Neural cell (in vitro differentiated cells): ENCODE measurements around the gene SLC5A5. TPM values are rescaled to one million over a fixed set of nuclear protein-coding genes. Genes with fewer than 3 reads are reported as not detected.

Experiments used
- H2AFZ ChIP-seq: fragments of 200-600, 300-800 bp; sonication (generic), shearing (Covaris generic); 2 replicates; pipeline ENCODE4 v1.6.0; 2014; ENCODE audit warnings: low read depth, mild to moderate bottlenecking, antibody characterized with exemption, low read length, moderate library complexity
- H3F3A ChIP-seq: fragments of 200-600 bp; shearing (Covaris generic); 2 replicates; pipeline ENCODE4 v1.6.1; 2016; ENCODE audit warnings: mild to moderate bottlenecking, moderate library complexity, mixed read lengths, antibody characterized with exemption, low read length; ENCODE audit not compliant: insufficient read depth, poor library complexity, severe bottlenecking
- H3K27ac ChIP-seq: fragments of 200-600, 300-800 bp; sonication (generic), shearing (Covaris generic); 2 replicates; pipeline ENCODE4 v1.5.1; 2014; ENCODE audit warnings: mild to moderate bottlenecking, low read length, moderate library complexity
- H3K27me3 ChIP-seq: fragments of 300-800, 200-600 bp; sonication (generic), shearing (Covaris generic); 2 replicates; pipeline ENCODE4 v1.6.0; 2014; ENCODE audit warnings: mild to moderate bottlenecking, low read depth, low read length, moderate library complexity; ENCODE audit not compliant: insufficient read depth
- H3K36me3 ChIP-seq: fragments of 300-800, 200-600 bp; sonication (generic), shearing (Covaris generic); 2 replicates; pipeline ENCODE4 v1.5.1; 2014; ENCODE audit warnings: mild to moderate bottlenecking, antibody characterized with exemption, low read length, moderate library complexity; ENCODE audit not compliant: insufficient read depth
- H3K4me2 ChIP-seq: fragments of 300-800, 200-600 bp; sonication (generic), shearing (Covaris generic); 2 replicates; pipeline ENCODE4 v1.6.0; 2014; ENCODE audit warnings: mild to moderate bottlenecking, low read length
- H3K4me3 ChIP-seq: fragments of 300-800, 200-600 bp; sonication (generic), shearing (Covaris generic); 2 replicates; pipeline ENCODE4 v1.5.1; 2014; ENCODE audit warnings: mild to moderate bottlenecking, low read length, moderate library complexity
- H3K79me2 ChIP-seq: fragments of 200-600 bp; shearing (Covaris generic); replicated peaks from 2 replicates; pipeline ENCODE4 v1.6.0; 2014; ENCODE audit warnings: mild to moderate bottlenecking, low read length, moderate library complexity; ENCODE audit not compliant: insufficient read depth
- H3K9ac ChIP-seq: fragments of 300-800, 200-600 bp; sonication (generic), shearing (Covaris generic); 2 replicates; pipeline ENCODE4 v1.6.1; 2016; ENCODE audit warnings: mild to moderate bottlenecking, low read length, mixed read lengths
- H3K9me2 ChIP-seq: fragments of 200-600 bp; shearing (Covaris generic); 2 replicates; pipeline ENCODE4 v1.6.1; 2016; ENCODE audit warnings: mild to moderate bottlenecking, low read length, mixed read lengths; ENCODE audit not compliant: insufficient read depth
- H3K9me3 ChIP-seq: fragments of 200-600, 300-800 bp; sonication (generic), shearing (Covaris generic); 2 replicates; pipeline ENCODE4 v1.6.1; 2016; ENCODE audit warnings: mild to moderate bottlenecking, mixed run types, low read length, moderate library complexity, mixed read lengths
- H4K20me1 ChIP-seq: fragments of 200-600 bp; shearing (Covaris generic); 2 replicates; pipeline ENCODE4 v1.6.1; 2016; ENCODE audit warnings: mild to moderate bottlenecking, mixed run types; ENCODE audit not compliant: insufficient read depth
- EP300 ChIP-seq: fragments of 450-650 bp; conservative IDR thresholded peaks from 2 replicates; pipeline ENCODE4 v1.6.1; 2014; ENCODE audit warnings: antibody characterized with exemption, mild to moderate bottlenecking, moderate library complexity; ENCODE audit not compliant: poor library complexity, severe bottlenecking
- EZH2 ChIP-seq: fragments of 200-600, 300-800 bp; shearing (Covaris generic), sonication (generic); IDR thresholded peaks from 2 replicates; pipeline ENCODE4 v1.6.1; 2014; ENCODE audit warnings: antibody characterized with exemption, low read length, borderline replicate concordance, mild to moderate bottlenecking; ENCODE audit not compliant: insufficient read depth, poor library complexity, severe bottlenecking
- MXI1 ChIP-seq: fragments of 450-650 bp; conservative IDR thresholded peaks from 2 replicates; pipeline ENCODE4 v1.6.1; 2014; ENCODE audit warnings: antibody characterized with exemption, mild to moderate bottlenecking; ENCODE audit not compliant: poor library complexity, severe bottlenecking
- POLR2AphosphoS5 ChIP-seq: IDR thresholded peaks from 2 replicates; pipeline ENCODE4 v1.6.1; 2012
- RAD21 ChIP-seq: fragments of 450-650 bp; conservative IDR thresholded peaks from 2 replicates; pipeline ENCODE4 v1.6.1; 2014; ENCODE audit warnings: antibody characterized with exemption, mild to moderate bottlenecking, moderate library complexity
- SMC3 ChIP-seq: fragments of 450-650 bp; conservative IDR thresholded peaks from 2 replicates; pipeline ENCODE4 v1.6.1; 2014; ENCODE audit warnings: antibody characterized with exemption, mild to moderate bottlenecking, moderate library complexity; ENCODE audit not compliant: poor library complexity
- TAF1 ChIP-seq: IDR thresholded peaks from 2 replicates; pipeline ENCODE4 v1.6.1; 2012; ENCODE audit warnings: low read depth
- polyA plus RNA-seq: library from polyadenylated mRNA; depleted of rRNA; stranded (reverse); fragments of >200 nt; gene quantifications from 2 replicates; pipeline ENCODE4 v1.2.3, GENCODE V29; 2014
- TF ChIP-seq, protein P1 (sequence below): IDR thresholded peaks from 2 replicates; pipeline ENCODE4 v1.6.1; 2012; ENCODE audit warnings: borderline replicate concordance
- TF ChIP-seq, protein P2 (sequence below): fragments of 450-650 bp; IDR thresholded peaks from 2 replicates; pipeline ENCODE4 v1.5.1; 2014; ENCODE audit warnings: antibody characterized with exemption, mild to moderate bottlenecking, moderate library complexity; ENCODE audit not compliant: poor library complexity, severe bottlenecking

The SLC5A5 gene
- polyA plus RNA-seq, 1 donor from 2014 or later = not detected

DNA sequence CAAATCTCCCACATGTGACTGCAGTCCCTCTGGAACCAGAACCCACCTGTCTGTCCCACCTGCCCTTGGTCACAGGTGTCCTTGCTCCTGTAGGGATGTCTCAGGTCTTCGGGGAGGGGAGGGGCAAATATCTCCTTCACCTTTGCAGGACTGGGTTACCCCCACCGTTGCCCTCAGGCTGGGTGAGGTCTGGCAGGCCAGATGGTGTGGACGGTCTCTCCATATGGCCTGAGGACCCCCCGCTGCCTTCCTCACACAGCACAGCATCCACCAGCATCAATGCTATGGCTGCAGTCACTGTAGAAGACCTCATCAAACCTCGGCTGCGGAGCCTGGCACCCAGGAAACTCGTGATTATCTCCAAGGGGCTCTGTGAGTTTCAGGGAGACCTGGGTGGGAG lies 10.0 kb downstream of the SLC5A5 start:
- H4K20me1 ChIP-seq = no peaks in the 10 kb centered on the region
- H3K4me3 ChIP-seq = no peak overlapping the region
- no peak overlapping the region for H3K27ac ChIP-seq
- no peaks in the 10 kb centered on the region for H3K79me2 ChIP-seq
- no peak for TF ChIP-seq MXI1
- TF ChIP-seq, protein P1, sequence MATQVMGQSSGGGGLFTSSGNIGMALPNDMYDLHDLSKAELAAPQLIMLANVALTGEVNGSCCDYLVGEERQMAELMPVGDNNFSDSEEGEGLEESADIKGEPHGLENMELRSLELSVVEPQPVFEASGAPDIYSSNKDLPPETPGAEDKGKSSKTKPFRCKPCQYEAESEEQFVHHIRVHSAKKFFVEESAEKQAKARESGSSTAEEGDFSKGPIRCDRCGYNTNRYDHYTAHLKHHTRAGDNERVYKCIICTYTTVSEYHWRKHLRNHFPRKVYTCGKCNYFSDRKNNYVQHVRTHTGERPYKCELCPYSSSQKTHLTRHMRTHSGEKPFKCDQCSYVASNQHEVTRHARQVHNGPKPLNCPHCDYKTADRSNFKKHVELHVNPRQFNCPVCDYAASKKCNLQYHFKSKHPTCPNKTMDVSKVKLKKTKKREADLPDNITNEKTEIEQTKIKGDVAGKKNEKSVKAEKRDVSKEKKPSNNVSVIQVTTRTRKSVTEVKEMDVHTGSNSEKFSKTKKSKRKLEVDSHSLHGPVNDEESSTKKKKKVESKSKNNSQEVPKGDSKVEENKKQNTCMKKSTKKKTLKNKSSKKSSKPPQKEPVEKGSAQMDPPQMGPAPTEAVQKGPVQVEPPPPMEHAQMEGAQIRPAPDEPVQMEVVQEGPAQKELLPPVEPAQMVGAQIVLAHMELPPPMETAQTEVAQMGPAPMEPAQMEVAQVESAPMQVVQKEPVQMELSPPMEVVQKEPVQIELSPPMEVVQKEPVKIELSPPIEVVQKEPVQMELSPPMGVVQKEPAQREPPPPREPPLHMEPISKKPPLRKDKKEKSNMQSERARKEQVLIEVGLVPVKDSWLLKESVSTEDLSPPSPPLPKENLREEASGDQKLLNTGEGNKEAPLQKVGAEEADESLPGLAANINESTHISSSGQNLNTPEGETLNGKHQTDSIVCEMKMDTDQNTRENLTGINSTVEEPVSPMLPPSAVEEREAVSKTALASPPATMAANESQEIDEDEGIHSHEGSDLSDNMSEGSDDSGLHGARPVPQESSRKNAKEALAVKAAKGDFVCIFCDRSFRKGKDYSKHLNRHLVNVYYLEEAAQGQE = no peak
- H2AFZ ChIP-seq = no peak overlapping the region
- H3K9ac ChIP-seq = no peak overlapping the region
- no peaks in the 10 kb centered on the region for H3F3A ChIP-seq
- H3K36me3 ChIP-seq = no peaks in the 10 kb centered on the region
- no peaks in the 10 kb centered on the region for H3K9me2 ChIP-seq
- no peaks in the 10 kb centered on the region for H3K9me3 ChIP-seq
- no peaks in the 10 kb centered on the region for H3K27me3 ChIP-seq
- H3K4me2 ChIP-seq = no peak overlapping the region

DNA sequence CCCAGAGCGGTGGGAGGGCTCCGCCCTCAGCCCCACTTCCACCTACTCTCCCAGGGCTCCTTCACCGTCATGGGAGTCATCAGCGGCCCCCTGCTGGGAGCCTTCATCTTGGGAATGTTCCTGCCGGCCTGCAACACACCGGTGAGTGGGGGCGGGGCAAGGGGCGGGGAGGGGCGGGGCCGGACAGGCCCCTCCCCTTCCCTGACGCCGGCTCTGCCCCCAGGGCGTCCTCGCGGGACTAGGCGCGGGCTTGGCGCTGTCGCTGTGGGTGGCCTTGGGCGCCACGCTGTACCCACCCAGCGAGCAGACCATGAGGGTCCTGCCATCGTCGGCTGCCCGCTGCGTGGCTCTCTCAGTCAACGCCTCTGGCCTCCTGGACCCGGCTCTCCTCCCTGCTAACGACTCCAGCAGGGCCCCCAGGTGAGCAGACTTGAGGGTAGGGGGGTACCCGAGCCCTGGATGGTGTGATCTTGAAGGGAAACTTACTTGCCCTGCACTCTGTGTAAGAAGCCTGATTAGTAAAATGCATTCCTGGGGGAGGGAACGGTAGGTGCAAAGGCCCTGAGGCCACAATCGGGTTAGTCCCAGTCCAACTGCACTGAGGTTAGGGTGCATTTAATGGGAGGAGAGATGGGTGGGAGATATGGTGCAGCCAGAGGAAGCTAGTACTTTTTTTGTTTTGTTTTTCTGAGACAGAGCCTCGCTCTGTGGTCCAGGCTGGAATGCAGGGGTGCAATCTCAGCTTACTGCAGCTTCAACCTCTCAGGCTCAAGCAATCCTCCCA lies 12.1 kb downstream of the SLC5A5 start:
- Histone ChIP-seq H3K4me3 (no peak overlapping the region), H3K79me2 (no peaks in the 10 kb centered on the region), H3K9me2 (no peaks in the 10 kb centered on the region), H3K9me3 (no peaks in the 10 kb centered on the region), H3K9ac (no peak overlapping the region), H3K27me3 (no peaks in the 10 kb centered on the region), H3K36me3 (no peaks in the 10 kb centered on the region), H2AFZ (no peak overlapping the region), H3K27ac (no peak overlapping the region), H3K4me2 (no peak overlapping the region), H3F3A (no peaks in the 10 kb centered on the region), H4K20me1 (no peaks in the 10 kb centered on the region)
- TF ChIP-seq RAD21 (no peak), MXI1 (no peak), SMC3 (no peak), EZH2 (no peak), TAF1 (no peak), EP300 (no peak), POLR2AphosphoS5 (no peak)
- TF ChIP-seq, protein P2, sequence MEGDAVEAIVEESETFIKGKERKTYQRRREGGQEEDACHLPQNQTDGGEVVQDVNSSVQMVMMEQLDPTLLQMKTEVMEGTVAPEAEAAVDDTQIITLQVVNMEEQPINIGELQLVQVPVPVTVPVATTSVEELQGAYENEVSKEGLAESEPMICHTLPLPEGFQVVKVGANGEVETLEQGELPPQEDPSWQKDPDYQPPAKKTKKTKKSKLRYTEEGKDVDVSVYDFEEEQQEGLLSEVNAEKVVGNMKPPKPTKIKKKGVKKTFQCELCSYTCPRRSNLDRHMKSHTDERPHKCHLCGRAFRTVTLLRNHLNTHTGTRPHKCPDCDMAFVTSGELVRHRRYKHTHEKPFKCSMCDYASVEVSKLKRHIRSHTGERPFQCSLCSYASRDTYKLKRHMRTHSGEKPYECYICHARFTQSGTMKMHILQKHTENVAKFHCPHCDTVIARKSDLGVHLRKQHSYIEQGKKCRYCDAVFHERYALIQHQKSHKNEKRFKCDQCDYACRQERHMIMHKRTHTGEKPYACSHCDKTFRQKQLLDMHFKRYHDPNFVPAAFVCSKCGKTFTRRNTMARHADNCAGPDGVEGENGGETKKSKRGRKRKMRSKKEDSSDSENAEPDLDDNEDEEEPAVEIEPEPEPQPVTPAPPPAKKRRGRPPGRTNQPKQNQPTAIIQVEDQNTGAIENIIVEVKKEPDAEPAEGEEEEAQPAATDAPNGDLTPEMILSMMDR = no peak
- TF ChIP-seq, protein P1 = no peak
